HG03520 (cell line): ENCODE measurements around the gene HOXA1.

ENCODE experiments used
- ATAC-seq: cut with Tn5 transposase; IDR thresholded peaks from one replicate; pipeline ENCODE4 v1.9.1; 2021; ENCODE audit warnings: mild to moderate bottlenecking, moderate library complexity; ENCODE audit not compliant: unreplicated experiment

Gene HOXA1

GRCh38 chr7:27094304-27095049 lies 1.3 kb downstream of the HOXA1 start:
- no peak for ATAC-seq

- ATAC-seq: no peak
Measured at GRCh38 chr7:27093184-27093895, 2.5 kb downstream of the HOXA1 start.

GRCh38 chr7:27092819-27093110 lies 3.0 kb downstream of the HOXA1 start:
- ATAC-seq: no peak

- ATAC-seq: no peak
Measured at GRCh38 chr7:27091941-27092818, 3.6 kb downstream of the HOXA1 start.

GRCh38 chr7:27091105-27091504 lies 4.7 kb downstream of the HOXA1 start:
- ATAC-seq: no peak

GRCh38 chr7:27088002-27088922 lies 7.5 kb downstream of the HOXA1 start:
- no peak for ATAC-seq

GRCh38 chr7:27083646-27084045 lies 12.2 kb downstream of the HOXA1 start:
- ATAC-seq: peak; percentile 49

GRCh38 chr7:27082171-27082570 lies 13.6 kb downstream of the HOXA1 start:
- ATAC-seq: no peak

- ATAC-seq: no peak
Measured at GRCh38 chr7:27080844-27081436, 14.9 kb downstream of the HOXA1 start.

- no peak for ATAC-seq
Measured at GRCh38 chr7:27079234-27079975, 16.4 kb downstream of the HOXA1 start.

GRCh38 chr7:27078616-27079233 lies 17.1 kb downstream of the HOXA1 start:
- ATAC-seq: no peak

- ATAC-seq: no peak
Measured at GRCh38 chr7:27073076-27073475, 22.7 kb downstream of the HOXA1 start.

GRCh38 chr7:27071622-27072390 lies 24.0 kb downstream of the HOXA1 start:
- ATAC-seq: no peak

- ATAC-seq: no peak
Measured at GRCh38 chr7:27068259-27068658, 27.5 kb downstream of the HOXA1 start.

GRCh38 chr7:27066148-27066547 lies 29.7 kb downstream of the HOXA1 start:
- no peak for ATAC-seq

GRCh38 chr7:27065709-27066108 lies 30.1 kb downstream of the HOXA1 start:
- no peak for ATAC-seq

- no peak for ATAC-seq
Measured at GRCh38 chr7:27064661-27065060, 31.1 kb downstream of the HOXA1 start.

GRCh38 chr7:27064159-27064558 lies 31.6 kb downstream of the HOXA1 start:
- no peak for ATAC-seq
